ENCODE measurements around the gene IQSEC2. TPM values are rescaled to one million over a fixed set of nuclear protein-coding genes. Genes with fewer than 3 reads are reported as not detected.

IQSEC2 gene
- total and polyA plus RNA-seq, 9 of the 15 experiments (the other 6 are each of a cell fraction or from before 2014, with no cell fraction given) = 2.7 to 41.8 (median 20.1) TPM

- TF ChIP-seq USF2 (CRISPR knock-in tag; IDR thresholded peaks at IDR 0.05) = no peak
- TF ChIP-seq JUND (IDR thresholded peaks at IDR 0.05; ENCODE audit: borderline replicate concordance, low read depth, low read length) = no peak
- no peak for TF ChIP-seq JUND (tag; IDR thresholded peaks at IDR 0.05; ENCODE audit: borderline replicate concordance, low read depth, low read length)
- TF ChIP-seq RFX7 (CRISPR knock-in tag; IDR thresholded peaks at IDR 0.05) = no peak
- TF ChIP-seq PBX2 (CRISPR knock-in tag; IDR thresholded peaks at IDR 0.05; ENCODE audit: low read depth) = no peak
- 0 out of 2 replicates have a peak, but pooled peaks have one; percentile 17 for TF ChIP-seq PBX2 (tag; conservative IDR thresholded peaks at IDR 0.05; ENCODE audit: low read depth)
- no peak for TF ChIP-seq PTRF (tag; IDR thresholded peaks at IDR 0.05)
- TF ChIP-seq PTBP1 (IDR thresholded peaks at IDR 0.05; ENCODE audit: low read depth, low read length) = no peak
- TF ChIP-seq ZNF165 (CRISPR knock-in tag; IDR thresholded peaks at IDR 0.05; ENCODE audit: borderline replicate concordance) = no peak
- no peak for TF ChIP-seq SMARCE1 (IDR thresholded peaks at IDR 0.05)
- no peak for TF ChIP-seq BRF2 (IDR thresholded peaks at IDR 0.05; ENCODE audit: borderline replicate concordance, insufficient read depth, insufficient read length)
- no peak for TF ChIP-seq GABPB2 (CRISPR knock-in tag; conservative IDR thresholded peaks at IDR 0.05)
- peak in 1 of 2 experiments; percentile 51; a peak in 1 of 4 replicates for TF ChIP-seq RCOR1 (IDR thresholded peaks at IDR 0.05; ENCODE audit: borderline replicate concordance in 1 of 2, low read depth in 2 of 2, low read length in 2 of 2)
- TF ChIP-seq ZNF197 (CRISPR knock-in tag; IDR thresholded peaks at IDR 0.05; ENCODE audit: low read depth) = no peak
- TF ChIP-seq ELF1 (tag; IDR thresholded peaks at IDR 0.05) = no peak
- peak; percentile 78 for TF ChIP-seq PKNOX1 (IDR thresholded peaks at IDR 0.05)
- no peak for TF ChIP-seq SNIP1 (IDR thresholded peaks at IDR 0.05; ENCODE audit: low read depth)
- TF ChIP-seq ZNF175 (CRISPR knock-in tag; IDR thresholded peaks at IDR 0.05; ENCODE audit: low read depth) = no peak
- no peak for TF ChIP-seq HMBOX1 (IDR thresholded peaks at IDR 0.05)
- no peak for TF ChIP-seq SRF (CRISPR knock-in tag; IDR thresholded peaks at IDR 0.05)
- TF ChIP-seq TCFL5 (CRISPR knock-in tag; conservative IDR thresholded peaks at IDR 0.05) = no peak
Observed at GRCh38 chrX:53288189-53288588, 6.8 kb upstream of the IQSEC2 start (continued).

All from K562 (cell line).